ENCODE results near the gene PRDM16. TPM values are rescaled to one million over a fixed set of nuclear protein-coding genes. Genes with fewer than 3 reads are reported as not detected.

PRDM16 gene
- total and polyA plus RNA-seq, 2 of the 13 experiments (the other 11 are each of a cell fraction or from before 2014, with no cell fraction given): 0.15 to 0.81 TPM

DNA sequence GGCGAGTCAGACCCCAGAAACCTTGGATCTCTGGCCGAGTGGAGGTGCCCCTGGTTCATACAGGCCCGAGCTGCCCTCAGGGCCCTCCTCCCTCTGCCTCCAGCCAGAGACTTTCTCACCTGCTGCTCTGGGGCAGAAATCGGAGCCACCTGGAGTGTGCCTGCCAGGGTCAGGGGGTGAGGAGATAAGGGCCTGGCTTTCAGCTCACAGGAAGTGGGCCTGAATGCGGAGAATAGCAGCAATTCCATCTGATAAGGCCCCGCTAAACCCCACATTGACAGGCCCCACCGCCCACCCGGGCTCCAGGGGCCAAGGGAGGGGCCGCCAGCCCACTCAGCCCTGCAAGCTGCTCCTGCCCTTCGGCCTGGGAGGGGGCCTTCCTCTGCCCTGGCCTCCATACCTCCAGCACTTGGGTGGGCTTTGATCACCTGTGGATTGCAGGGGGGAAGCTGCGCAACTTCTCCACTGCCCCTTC, 261.8 kb downstream of the PRDM16 start (continued):
- TF ChIP-seq ZNF619 (CRISPR knock-in tag; IDR thresholded peaks at IDR 0.05): 0 out of 2 replicates have a peak, but pooled peaks have one; percentile 17
- no peak for TF ChIP-seq ZNF879 (CRISPR knock-in tag; IDR thresholded peaks at IDR 0.05)
- TF ChIP-seq ZNF766 (CRISPR knock-in tag; IDR thresholded peaks at IDR 0.05; ENCODE audit: borderline replicate concordance): 0 out of 2 replicates have a peak, but pooled peaks have one; percentile 37
- TF ChIP-seq TRIM24 (CRISPR knock-in tag; IDR thresholded peaks at IDR 0.05): no peak
- peak; percentile 88 for TF ChIP-seq MED1 (CRISPR knock-in tag; IDR thresholded peaks at IDR 0.05)
- no peak for TF ChIP-seq HBP1 (CRISPR knock-in tag; IDR thresholded peaks at IDR 0.05; ENCODE audit: low read depth)
- peak in 1 of 2 experiments; percentile 31; a peak in 1 of 4 replicates for TF ChIP-seq NR2F1 (CRISPR knock-in tag; IDR thresholded peaks at IDR 0.05)
- TF ChIP-seq MIER2 (CRISPR knock-in tag; IDR thresholded peaks at IDR 0.05): no peak
- TF ChIP-seq, protein P1, sequence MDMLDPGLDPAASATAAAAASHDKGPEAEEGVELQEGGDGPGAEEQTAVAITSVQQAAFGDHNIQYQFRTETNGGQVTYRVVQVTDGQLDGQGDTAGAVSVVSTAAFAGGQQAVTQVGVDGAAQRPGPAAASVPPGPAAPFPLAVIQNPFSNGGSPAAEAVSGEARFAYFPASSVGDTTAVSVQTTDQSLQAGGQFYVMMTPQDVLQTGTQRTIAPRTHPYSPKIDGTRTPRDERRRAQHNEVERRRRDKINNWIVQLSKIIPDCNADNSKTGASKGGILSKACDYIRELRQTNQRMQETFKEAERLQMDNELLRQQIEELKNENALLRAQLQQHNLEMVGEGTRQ (IDR thresholded peaks at IDR 0.05; ENCODE audit: low read depth, low read length): no peak
- TF ChIP-seq, protein P1 (CRISPR knock-in tag; IDR thresholded peaks at IDR 0.05; ENCODE audit: borderline replicate concordance): no peak
- TF ChIP-seq, protein P2, sequence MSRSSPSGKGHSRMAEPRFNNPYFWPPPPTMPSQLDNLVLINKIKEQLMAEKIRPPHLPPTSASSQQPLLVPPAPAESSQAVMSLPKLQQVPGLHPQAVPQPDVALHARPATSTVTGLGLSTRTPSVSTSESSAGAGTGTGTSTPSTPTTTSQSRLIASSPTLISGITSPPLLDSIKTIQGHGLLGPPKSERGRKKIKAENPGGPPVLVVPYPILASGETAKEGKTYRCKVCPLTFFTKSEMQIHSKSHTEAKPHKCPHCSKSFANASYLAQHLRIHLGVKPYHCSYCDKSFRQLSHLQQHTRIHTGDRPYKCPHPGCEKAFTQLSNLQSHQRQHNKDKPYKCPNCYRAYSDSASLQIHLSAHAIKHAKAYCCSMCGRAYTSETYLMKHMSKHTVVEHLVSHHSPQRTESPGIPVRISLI (CRISPR knock-in tag; IDR thresholded peaks at IDR 0.05; ENCODE audit: borderline replicate concordance): no peak
- no peak for TF ChIP-seq ZNF468 (CRISPR knock-in tag; IDR thresholded peaks at IDR 0.05)
- no peak for TF ChIP-seq HHEX (CRISPR knock-in tag; IDR thresholded peaks at IDR 0.05)
- no peak for TF ChIP-seq ZNF776 (CRISPR knock-in tag; IDR thresholded peaks at IDR 0.05)
- no peak for TF ChIP-seq HOXA5 (CRISPR knock-in tag; IDR thresholded peaks at IDR 0.05)
- no peak for TF ChIP-seq SAFB2 (CRISPR knock-in tag; IDR thresholded peaks at IDR 0.05; ENCODE audit: borderline replicate concordance, low read depth)
- peak; percentile 28; the same call in 1 of the 2 replicates for TF ChIP-seq NFKB2 (CRISPR knock-in tag; IDR thresholded peaks at IDR 0.05; ENCODE audit: borderline replicate concordance)
- 0 out of 2 replicates have a peak, but pooled peaks have one; percentile 16 for TF ChIP-seq HNF1B (CRISPR knock-in tag; IDR thresholded peaks at IDR 0.05)
- peak; percentile 36; the same call in 1 of the 2 replicates for TF ChIP-seq MEIS2 (CRISPR knock-in tag; IDR thresholded peaks at IDR 0.05)
- TF ChIP-seq, protein P3, sequence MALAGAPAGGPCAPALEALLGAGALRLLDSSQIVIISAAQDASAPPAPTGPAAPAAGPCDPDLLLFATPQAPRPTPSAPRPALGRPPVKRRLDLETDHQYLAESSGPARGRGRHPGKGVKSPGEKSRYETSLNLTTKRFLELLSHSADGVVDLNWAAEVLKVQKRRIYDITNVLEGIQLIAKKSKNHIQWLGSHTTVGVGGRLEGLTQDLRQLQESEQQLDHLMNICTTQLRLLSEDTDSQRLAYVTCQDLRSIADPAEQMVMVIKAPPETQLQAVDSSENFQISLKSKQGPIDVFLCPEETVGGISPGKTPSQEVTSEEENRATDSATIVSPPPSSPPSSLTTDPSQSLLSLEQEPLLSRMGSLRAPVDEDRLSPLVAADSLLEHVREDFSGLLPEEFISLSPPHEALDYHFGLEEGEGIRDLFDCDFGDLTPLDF (CRISPR knock-in tag; IDR thresholded peaks at IDR 0.05): no peak
